ENCODE measurements around the gene ANO9. TPM values are rescaled to one million over a fixed set of nuclear protein-coding genes. Genes with fewer than 3 reads are reported as not detected.
A peak's percentile ranks its signal among the peaks of the same experiment; 100 is the strongest.

The ANO9 gene
- total RNA-seq, 1 donor = not detected

- Histone ChIP-seq H3K4me1 (ENCODE audit: insufficient read depth, low read length) (no peaks in the 10 kb centered on the region), H3K79me2 (ENCODE audit: insufficient read depth, low read length) (peaks cover 29% of the 10 kb centered on the region), H3K4me2 (ENCODE audit: insufficient read depth, low read length) (no peak overlapping the region), H3K36me3 (ENCODE audit: insufficient read depth, low read length) (no peaks in the 10 kb centered on the region), H3K9me3 (ENCODE audit: low read depth, low read length) (no peaks in the 10 kb centered on the region), H3K4me3 (ENCODE audit: insufficient read depth, low read length) (no peak overlapping the region), H3K27ac (ENCODE audit: low read depth, low read length) (no peak overlapping the region), H2AFZ (ENCODE audit: low read length) (no peak overlapping the region), H4K20me1 (ENCODE audit: insufficient read depth, low read length) (peaks cover 3% of the 10 kb centered on the region), H3K27me3 (ENCODE audit: insufficient read depth, low read length) (no peaks in the 10 kb centered on the region)
- no peak for TF ChIP-seq CTCF (IDR thresholded peaks at IDR 0.05; ENCODE audit: extremely low read depth, low read depth, low read length)
- peak; percentile 84 for DNase-seq (ENCODE audit: insufficient read length, low spot score, missing footprints)
Measured at GRCh38 chr11:477052-477715, 35.4 kb upstream of the ANO9 start.

GRCh38 chr11:476416-476815 is 34.6 kb upstream of the ANO9 start:
- no peak overlapping the region for H2AFZ ChIP-seq (ENCODE audit: low read length)
- H3K9me3 ChIP-seq (ENCODE audit: low read depth, low read length) = no peaks in the 10 kb centered on the region
- peak; percentile 57 for DNase-seq (ENCODE audit: insufficient read length, low spot score, missing footprints)
- H3K79me2 ChIP-seq (ENCODE audit: insufficient read depth, low read length) = peaks cover 34% of the 10 kb centered on the region
- H3K36me3 ChIP-seq (ENCODE audit: insufficient read depth, low read length) = no peaks in the 10 kb centered on the region
- no peak overlapping the region for H3K4me3 ChIP-seq (ENCODE audit: insufficient read depth, low read length)
- no peak for TF ChIP-seq CTCF (IDR thresholded peaks at IDR 0.05; ENCODE audit: extremely low read depth, low read depth, low read length)
- no peaks in the 10 kb centered on the region for H3K4me1 ChIP-seq (ENCODE audit: insufficient read depth, low read length)
- H3K4me2 ChIP-seq (ENCODE audit: insufficient read depth, low read length) = no peak overlapping the region
- no peaks in the 10 kb centered on the region for H3K27me3 ChIP-seq (ENCODE audit: insufficient read depth, low read length)
- peaks cover 3% of the 10 kb centered on the region for H4K20me1 ChIP-seq (ENCODE audit: insufficient read depth, low read length)
- no peak overlapping the region for H3K27ac ChIP-seq (ENCODE audit: low read depth, low read length)

GRCh38 chr11:475941-476340 is 34.1 kb upstream of the ANO9 start:
- H3K4me3 ChIP-seq (ENCODE audit: insufficient read depth, low read length) = no peak overlapping the region
- no peaks in the 10 kb centered on the region for H3K27me3 ChIP-seq (ENCODE audit: insufficient read depth, low read length)
- H3K36me3 ChIP-seq (ENCODE audit: insufficient read depth, low read length) = no peaks in the 10 kb centered on the region
- no peaks in the 10 kb centered on the region for H3K4me1 ChIP-seq (ENCODE audit: insufficient read depth, low read length)
- H3K79me2 ChIP-seq (ENCODE audit: insufficient read depth, low read length) = peaks cover 37% of the 10 kb centered on the region
- H3K4me2 ChIP-seq (ENCODE audit: insufficient read depth, low read length) = no peak overlapping the region
- peak; percentile 54 for DNase-seq (ENCODE audit: insufficient read length, low spot score, missing footprints)
- TF ChIP-seq CTCF (IDR thresholded peaks at IDR 0.05; ENCODE audit: extremely low read depth, low read depth, low read length) = no peak
- H2AFZ ChIP-seq (ENCODE audit: low read length) = no peak overlapping the region
- no peaks in the 10 kb centered on the region for H4K20me1 ChIP-seq (ENCODE audit: insufficient read depth, low read length)
- no peaks in the 10 kb centered on the region for H3K9me3 ChIP-seq (ENCODE audit: low read depth, low read length)
- no peak overlapping the region for H3K27ac ChIP-seq (ENCODE audit: low read depth, low read length)

- H3K9me3 ChIP-seq (ENCODE audit: low read depth, low read length) = no peaks in the 10 kb centered on the region
- H3K36me3 ChIP-seq (ENCODE audit: insufficient read depth, low read length) = no peaks in the 10 kb centered on the region
- H3K79me2 ChIP-seq (ENCODE audit: insufficient read depth, low read length) = peaks cover 40% of the 10 kb centered on the region
- no peak overlapping the region for H3K27ac ChIP-seq (ENCODE audit: low read depth, low read length)
- no peaks in the 10 kb centered on the region for H4K20me1 ChIP-seq (ENCODE audit: insufficient read depth, low read length)
- peaks cover 3% of the 10 kb centered on the region for H3K4me1 ChIP-seq (ENCODE audit: insufficient read depth, low read length)
- no peak overlapping the region for H3K4me2 ChIP-seq (ENCODE audit: insufficient read depth, low read length)
- no peak overlapping the region for H2AFZ ChIP-seq (ENCODE audit: low read length)
- DNase-seq (ENCODE audit: insufficient read length, low spot score, missing footprints) = peak; percentile 19
- no peak for TF ChIP-seq CTCF (IDR thresholded peaks at IDR 0.05; ENCODE audit: extremely low read depth, low read depth, low read length)
- no peaks in the 10 kb centered on the region for H3K27me3 ChIP-seq (ENCODE audit: insufficient read depth, low read length)
- H3K4me3 ChIP-seq (ENCODE audit: insufficient read depth, low read length) = no peak overlapping the region
Measured at GRCh38 chr11:474914-475506, 33.2 kb upstream of the ANO9 start.

All from osteoblast (primary cell).